Neural cell (in vitro differentiated cells): ENCODE results near the gene OR51B6.

Experiments
- EP300 ChIP-seq: fragments of 450-650 bp; conservative IDR thresholded peaks from 2 replicates; pipeline ENCODE4 v1.6.1; 2014; ENCODE audit warnings: antibody characterized with exemption, mild to moderate bottlenecking, moderate library complexity; ENCODE audit not compliant: poor library complexity, severe bottlenecking
- SMC3 ChIP-seq: fragments of 450-650 bp; conservative IDR thresholded peaks from 2 replicates; pipeline ENCODE4 v1.6.1; 2014; ENCODE audit warnings: antibody characterized with exemption, mild to moderate bottlenecking, moderate library complexity; ENCODE audit not compliant: poor library complexity
- TAF1 ChIP-seq: IDR thresholded peaks from 2 replicates; pipeline ENCODE4 v1.6.1; 2012; ENCODE audit warnings: low read depth
- TF ChIP-seq, protein P1 (sequence below): fragments of 450-650 bp; IDR thresholded peaks from 2 replicates; pipeline ENCODE4 v1.5.1; 2014; ENCODE audit warnings: antibody characterized with exemption, mild to moderate bottlenecking, moderate library complexity; ENCODE audit not compliant: poor library complexity, severe bottlenecking

DNA sequence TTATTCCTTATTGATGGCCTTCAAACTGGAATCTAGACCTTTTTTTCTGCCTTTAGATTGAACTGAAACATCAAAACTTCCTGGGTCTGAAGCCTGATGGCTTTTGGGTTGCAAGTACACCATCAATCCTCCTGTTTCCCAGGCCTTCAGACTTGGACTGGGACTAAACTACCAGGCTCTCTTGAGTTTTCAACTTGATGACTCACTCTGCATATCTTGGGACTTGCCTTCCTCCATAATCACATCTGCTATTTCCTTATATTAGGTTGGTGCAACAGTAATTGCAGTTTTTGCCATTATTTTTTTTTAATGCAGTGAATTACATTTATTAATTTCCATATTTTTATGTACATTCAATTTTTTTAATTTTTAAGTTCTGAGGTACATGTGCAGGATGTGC, 15.0 kb upstream of the OR51B6 start:
- TF ChIP-seq SMC3 (no peak), TAF1 (no peak), EP300 (no peak)
- TF ChIP-seq, protein P1, sequence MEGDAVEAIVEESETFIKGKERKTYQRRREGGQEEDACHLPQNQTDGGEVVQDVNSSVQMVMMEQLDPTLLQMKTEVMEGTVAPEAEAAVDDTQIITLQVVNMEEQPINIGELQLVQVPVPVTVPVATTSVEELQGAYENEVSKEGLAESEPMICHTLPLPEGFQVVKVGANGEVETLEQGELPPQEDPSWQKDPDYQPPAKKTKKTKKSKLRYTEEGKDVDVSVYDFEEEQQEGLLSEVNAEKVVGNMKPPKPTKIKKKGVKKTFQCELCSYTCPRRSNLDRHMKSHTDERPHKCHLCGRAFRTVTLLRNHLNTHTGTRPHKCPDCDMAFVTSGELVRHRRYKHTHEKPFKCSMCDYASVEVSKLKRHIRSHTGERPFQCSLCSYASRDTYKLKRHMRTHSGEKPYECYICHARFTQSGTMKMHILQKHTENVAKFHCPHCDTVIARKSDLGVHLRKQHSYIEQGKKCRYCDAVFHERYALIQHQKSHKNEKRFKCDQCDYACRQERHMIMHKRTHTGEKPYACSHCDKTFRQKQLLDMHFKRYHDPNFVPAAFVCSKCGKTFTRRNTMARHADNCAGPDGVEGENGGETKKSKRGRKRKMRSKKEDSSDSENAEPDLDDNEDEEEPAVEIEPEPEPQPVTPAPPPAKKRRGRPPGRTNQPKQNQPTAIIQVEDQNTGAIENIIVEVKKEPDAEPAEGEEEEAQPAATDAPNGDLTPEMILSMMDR: no peak
